Keratinocyte (primary cell): ENCODE measurements around the gene RNF151.

Experiments
- CTCF ChIP-seq, 3 experiments: IDR thresholded peaks in 1 of 3; conservative IDR thresholded peaks in 1 of 3; optimal IDR thresholded peaks in 1 of 3; 2 replicates in 2 of 3; 3 replicates in 1 of 3; pipeline versions ENCODE3 to v1.5.1; 2011; ENCODE audit warnings: low read length in 3 of 3, mild to moderate bottlenecking in 3 of 3, moderate library complexity in 2 of 3, control low read depth in 1 of 3, inconsistent platforms in 1 of 3; ENCODE audit not compliant: insufficient read depth in 2 of 3; ENCODE audit errors: extremely low read depth in 1 of 3
- EZH2 ChIP-seq: IDR thresholded peaks from one replicate; pipeline ENCODE4 v1.6.1; 2012; ENCODE audit warnings: inconsistent platforms, mild to moderate bottlenecking, low read length, moderate library complexity

GRCh38 chr16:1991135-1991551, 24.5 kb downstream of the RNF151 start:
- TF ChIP-seq EZH2 (no peak), CTCF (optimal IDR thresholded peaks at IDR 0.05 in 1 of 3, IDR thresholded peaks at IDR 0.05 in 1 of 3, conservative IDR thresholded peaks at IDR 0.05 in 1 of 3; ENCODE audit: extremely low read depth in 1 of 3, insufficient read depth in 2 of 3, low read length in 3 of 3) (no peak)
